SH-SY5Y (cell line): ENCODE measurements around the gene KRT17.

ENCODE experiments used
- GATA2 ChIP-seq: IDR thresholded peaks from 2 replicates; pipeline ENCODE4 v1.6.1; 2011; ENCODE audit warnings: mild to moderate bottlenecking, low read depth, low read length
- GATA3 ChIP-seq: IDR thresholded peaks from 2 replicates; pipeline ENCODE4 v1.6.1; 2011; ENCODE audit warnings: low read depth, mild to moderate bottlenecking, low read length, moderate library complexity

DNA sequence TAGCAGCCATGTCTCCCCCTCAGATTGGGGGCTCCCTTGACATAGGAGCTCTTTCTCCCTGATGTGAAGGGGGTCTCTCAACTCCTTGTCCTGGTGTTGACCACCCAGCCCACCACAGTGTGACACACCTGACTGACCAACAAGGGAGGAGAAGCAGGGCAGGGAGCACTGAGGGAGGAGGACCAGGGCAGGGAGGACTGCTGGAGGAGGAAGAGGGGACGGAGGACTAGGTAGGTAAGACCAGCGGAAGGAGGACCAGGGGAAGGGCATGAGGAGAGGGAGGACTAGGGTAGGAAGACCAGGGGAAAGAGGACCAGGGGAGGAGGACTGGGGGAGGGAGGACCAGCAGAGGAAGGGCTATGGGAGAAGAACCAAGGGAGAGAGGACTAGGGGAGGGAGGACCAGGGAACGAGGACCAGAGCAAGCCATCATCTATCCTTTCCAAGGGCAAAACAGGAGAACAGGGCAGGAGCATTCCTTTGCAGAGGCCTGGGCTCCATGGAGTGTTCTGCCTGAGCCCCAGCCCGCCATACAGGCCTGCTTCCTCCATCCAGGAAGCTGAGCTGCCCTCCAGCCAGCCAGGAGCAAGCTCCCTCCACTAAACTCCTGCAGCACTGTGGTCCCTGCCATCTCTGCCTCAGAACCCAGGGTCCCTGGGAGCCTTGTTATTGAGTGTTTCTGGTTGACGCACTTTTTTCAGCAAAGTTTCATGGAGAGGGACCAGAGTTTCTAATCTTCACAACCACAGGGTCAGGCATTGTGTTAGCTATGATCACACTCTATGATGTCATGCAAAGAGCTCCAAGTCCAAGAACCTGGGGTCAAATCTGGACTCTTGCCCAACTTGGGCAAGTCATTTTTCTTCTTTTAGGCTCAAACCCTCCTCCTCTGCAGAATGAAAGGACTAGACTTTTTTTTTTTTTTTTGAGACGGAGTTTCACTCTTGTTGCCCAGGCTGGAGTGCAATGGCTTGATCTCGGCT, 15.4 kb upstream of the KRT17 start:
- no peak for TF ChIP-seq GATA2
- no peak for TF ChIP-seq GATA3
